CD4-positive, alpha-beta T cell treated with Interleukin-12 subunit alpha and Interleukin-12 subunit beta, for 1 hour (primary cell): ENCODE results near the gene EPN1.

Experiments used
- DNase-seq: peaks from one replicate; pipeline ENCODE4 v3.0.0-alpha.2; 2020

Gene EPN1

GRCh38 chr19:55680339-55681130 lies 5.5 kb downstream of the EPN1 start:
- DNase-seq: no peak

DNA sequence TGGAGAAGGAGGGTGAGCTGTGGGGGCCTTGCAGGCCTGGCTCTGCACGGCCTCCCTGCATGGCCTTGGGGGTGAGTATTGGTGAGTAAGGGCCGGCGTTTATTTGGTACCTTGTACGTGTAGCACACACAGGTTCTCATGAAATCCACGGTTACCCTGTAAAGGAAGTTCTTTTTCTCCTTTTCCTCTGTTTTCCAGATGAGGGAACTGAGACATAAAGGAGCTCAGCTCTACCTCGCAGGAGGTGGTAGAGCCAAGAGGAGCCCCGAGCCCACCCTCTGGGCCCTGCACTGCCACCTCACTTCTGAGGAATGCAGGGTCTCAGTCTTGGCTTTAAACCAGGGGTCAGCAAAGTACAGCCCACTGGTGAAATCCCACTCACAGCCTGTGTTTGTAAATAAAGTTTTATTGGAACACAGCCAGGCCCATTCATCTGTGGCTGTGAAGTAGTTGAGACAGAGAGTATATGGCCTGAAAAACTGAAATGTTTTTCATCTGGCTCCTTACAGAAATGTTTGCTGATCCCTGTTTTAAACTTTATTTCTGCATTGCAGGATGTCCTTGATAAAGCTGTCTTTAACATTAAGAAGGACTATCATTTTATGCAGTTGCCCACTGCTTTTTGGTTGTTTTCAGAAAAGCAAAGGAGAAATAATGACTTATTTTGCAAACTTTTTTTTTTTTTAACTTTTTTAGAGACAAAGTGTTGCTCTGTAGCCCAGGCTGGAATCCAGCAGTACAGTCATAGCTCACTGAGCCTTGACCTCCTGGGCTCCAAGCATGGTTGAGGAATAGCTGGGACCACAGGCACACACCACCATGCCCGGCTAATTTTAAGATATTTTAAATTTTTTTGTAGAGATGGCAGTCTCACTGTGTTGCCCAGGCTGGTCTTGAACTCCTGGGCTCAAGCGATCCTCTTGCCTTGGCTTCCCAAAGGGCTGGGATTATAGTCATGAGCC lies 6.4 kb downstream of the EPN1 start:
- no peak for DNase-seq

DNA sequence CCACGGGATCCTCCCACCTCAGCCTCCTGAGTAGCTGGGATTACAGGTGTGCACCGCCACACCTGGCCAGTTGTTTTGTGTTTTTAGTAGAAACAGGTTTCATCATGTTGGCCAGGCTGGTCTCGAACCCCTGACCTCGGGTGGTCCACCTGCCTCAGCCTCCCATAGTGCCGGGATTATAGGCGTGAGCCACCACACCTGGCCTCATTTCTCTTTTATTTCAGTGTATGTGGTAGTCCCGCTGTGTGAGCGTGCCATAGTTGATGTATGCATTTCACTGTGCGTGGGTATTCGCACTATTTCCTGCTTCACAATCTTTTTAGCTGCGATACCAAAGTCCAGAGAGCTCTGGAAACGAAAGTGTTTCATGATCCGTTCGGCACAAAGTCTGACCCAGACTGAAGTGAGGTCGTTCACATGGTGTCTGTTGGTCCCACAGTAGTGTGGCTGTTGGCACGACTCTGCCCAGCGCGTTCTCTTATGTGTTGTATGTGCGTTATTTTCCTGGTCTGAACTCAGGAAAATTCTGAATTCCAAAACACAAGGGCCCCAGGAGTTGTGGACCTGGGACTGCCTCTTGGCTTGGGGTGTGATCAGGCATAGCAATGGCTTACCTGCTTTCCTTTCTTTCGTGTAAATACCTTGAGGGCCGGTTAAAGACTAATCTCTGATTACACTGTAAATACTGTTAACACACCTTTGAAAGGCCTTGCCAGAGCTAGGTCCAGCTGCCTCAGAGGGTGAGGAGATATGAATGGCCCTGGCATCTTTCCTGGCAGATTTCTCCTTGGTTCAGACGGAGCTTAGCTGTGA lies 8.6 kb downstream of the EPN1 start:
- DNase-seq: no peak

DNA sequence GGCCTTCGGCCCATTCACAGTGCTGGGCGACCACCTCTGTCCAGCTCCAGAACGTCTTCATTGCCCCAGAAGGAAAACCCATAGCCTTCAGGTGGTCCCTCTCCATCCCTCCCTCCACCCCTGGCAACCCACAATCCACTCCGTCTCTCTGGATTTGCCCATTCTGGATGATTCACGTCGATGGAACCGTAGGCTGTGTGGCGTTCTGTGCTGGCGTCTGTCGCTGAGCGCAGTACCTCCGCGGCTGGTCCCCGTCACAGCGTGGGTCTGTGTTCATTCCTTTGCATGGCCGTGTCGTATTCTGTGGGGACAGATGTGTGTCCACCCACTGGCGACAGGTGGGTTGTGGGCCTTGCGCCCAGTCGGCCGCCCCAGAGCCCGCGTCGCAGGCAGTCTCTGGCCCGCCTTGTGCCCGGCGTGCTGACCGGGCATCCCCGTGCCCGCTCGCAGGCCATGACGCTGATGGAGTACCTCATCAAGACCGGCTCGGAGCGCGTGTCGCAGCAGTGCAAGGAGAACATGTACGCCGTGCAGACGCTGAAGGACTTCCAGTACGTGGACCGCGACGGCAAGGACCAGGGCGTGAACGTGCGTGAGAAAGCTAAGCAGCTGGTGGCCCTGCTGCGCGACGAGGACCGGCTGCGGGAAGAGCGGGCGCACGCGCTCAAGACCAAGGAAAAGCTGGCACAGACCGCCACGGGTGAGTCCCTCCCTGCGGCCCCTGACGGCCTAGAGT lies 10.1 kb downstream of the EPN1 start:
- no peak for DNase-seq

GRCh38 chr19:55685776-55686175 lies 10.8 kb downstream of the EPN1 start:
- no peak for DNase-seq

GRCh38 chr19:55686311-55687050 lies 11.5 kb downstream of the EPN1 start:
- no peak for DNase-seq

- no peak for DNase-seq
Measured at GRCh38 chr19:55687281-55688201, 12.5 kb downstream of the EPN1 start.

DNA sequence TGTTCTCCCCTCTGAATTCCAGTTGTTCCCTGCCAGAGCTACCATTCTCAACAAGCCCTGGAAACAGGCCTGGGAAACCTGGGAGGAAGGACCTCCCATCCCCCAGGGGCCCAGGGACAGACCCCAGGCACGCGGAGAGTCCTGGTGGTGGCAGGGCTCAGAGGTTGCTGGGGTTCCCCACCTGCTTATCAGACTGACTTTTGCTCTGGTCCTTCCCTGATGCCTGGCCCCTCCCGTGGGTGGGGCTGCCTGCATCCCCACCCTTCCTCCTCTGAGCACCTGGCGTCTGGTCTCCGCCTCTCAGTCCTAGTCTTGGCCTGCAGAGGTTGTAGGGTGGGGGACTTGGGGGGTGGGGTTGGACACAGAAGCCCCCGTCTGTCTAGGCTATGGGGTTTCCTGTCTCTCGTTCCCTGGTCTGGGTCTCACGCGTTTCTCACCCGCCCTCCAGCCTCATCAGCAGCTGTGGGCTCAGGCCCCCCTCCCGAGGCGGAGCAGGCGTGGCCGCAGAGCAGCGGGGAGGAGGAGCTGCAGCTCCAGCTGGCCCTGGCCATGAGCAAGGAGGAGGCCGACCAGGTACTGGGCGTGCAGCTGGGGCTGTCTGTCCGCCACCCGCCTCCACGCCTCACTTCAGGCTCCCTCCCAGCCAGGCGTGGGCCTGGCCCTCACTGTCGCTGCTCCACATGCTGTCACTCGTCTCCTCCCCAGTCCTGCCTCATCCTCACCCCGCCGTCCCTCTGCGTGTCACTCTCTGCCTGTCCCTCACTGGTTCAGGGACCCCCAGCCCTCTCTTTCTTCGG lies 13.6 kb downstream of the EPN1 start:
- no peak for DNase-seq

- no peak for DNase-seq
Measured at GRCh38 chr19:55689411-55690108, 14.5 kb downstream of the EPN1 start.

GRCh38 chr19:55690109-55690768 lies 15.2 kb downstream of the EPN1 start:
- no peak for DNase-seq

GRCh38 chr19:55690769-55691545 lies 15.9 kb downstream of the EPN1 start:
- DNase-seq: no peak

- no peak for DNase-seq
Measured at GRCh38 chr19:55691561-55692481, 16.8 kb downstream of the EPN1 start.

GRCh38 chr19:55692681-55693081 lies 17.7 kb downstream of the EPN1 start:
- no peak for DNase-seq

GRCh38 chr19:55693336-55693974 lies 18.4 kb downstream of the EPN1 start:
- DNase-seq: no peak

GRCh38 chr19:55694241-55694655 lies 19.2 kb downstream of the EPN1 start:
- DNase-seq: no peak
